Karpas-422 (cell line): Measurements from ENCODE around the gene TEX264. TPM values are rescaled to one million over a fixed set of nuclear protein-coding genes. Genes with fewer than 3 reads are reported as not detected.

Experiments
- DNase-seq: peaks from one replicate; pipeline ENCODE4 v3.0.0-alpha.2; 2015
- H2AFZ ChIP-seq: fragments of 200-600 bp; sonication (generic); 2 replicates; pipeline ENCODE4 v1.6.1; 2014; ENCODE audit warnings: antibody characterized with exemption, low read length, mixed read lengths
- H3K27ac ChIP-seq: fragments of 200-600 bp; sonication (generic); 2 replicates; pipeline ENCODE4 v1.5.1; 2014; ENCODE audit warnings: mild to moderate bottlenecking, low read length, moderate library complexity
- H3K27me3 ChIP-seq: fragments of 200-600 bp; sonication (generic); 2 replicates; pipeline ENCODE4 v1.6.1; 2014; ENCODE audit warnings: low read length, mixed read lengths
- H3K36me3 ChIP-seq: fragments of 200-600 bp; sonication (generic); 2 replicates; pipeline ENCODE4 v1.6.1; 2014; ENCODE audit warnings: low read length, mixed read lengths; ENCODE audit not compliant: insufficient read depth
- H3K4me1 ChIP-seq: fragments of 200-600 bp; sonication (generic); 2 replicates; pipeline ENCODE4 v1.6.1; 2014; ENCODE audit warnings: mild to moderate bottlenecking, low read length, mixed read lengths
- H3K4me2 ChIP-seq: fragments of 200-600 bp; sonication (generic); 2 replicates; pipeline ENCODE4 v1.6.1; 2014; ENCODE audit warnings: low read length, low read depth, mild to moderate bottlenecking; ENCODE audit not compliant: poor library complexity, severe bottlenecking
- H3K4me3 ChIP-seq: fragments of 200-600 bp; sonication (generic); 2 replicates; pipeline ENCODE4 v1.5.1; 2014; ENCODE audit warnings: mild to moderate bottlenecking, antibody characterized with exemption, low read length, mixed read lengths
- H3K79me2 ChIP-seq: fragments of 200-600 bp; sonication (generic); 2 replicates; pipeline ENCODE4 v1.6.1; 2014; ENCODE audit warnings: mild to moderate bottlenecking, low read length, mixed read lengths
- H3K9ac ChIP-seq: fragments of 200-600 bp; sonication (generic); 2 replicates; pipeline ENCODE4 v1.6.0; 2014; ENCODE audit warnings: low read length
- H3K9me2 ChIP-seq: fragments of 200-600 bp; sonication (generic), shearing (Covaris generic); replicated peaks from 2 replicates; pipeline ENCODE4 v1.6.0; 2014; ENCODE audit warnings: mild to moderate bottlenecking, low read length, moderate library complexity; ENCODE audit not compliant: insufficient read depth
- H3K9me3 ChIP-seq: fragments of 300-700, 200-600 bp; sonication (generic); 2 replicates; pipeline ENCODE4 v1.6.1; 2014; ENCODE audit warnings: low read length, mixed read lengths
- H4K20me1 ChIP-seq: fragments of 200-600 bp; sonication (generic); 2 replicates; pipeline ENCODE4 v1.6.1; 2014; ENCODE audit warnings: mild to moderate bottlenecking, antibody characterized with exemption, low read length, low read depth; ENCODE audit not compliant: insufficient read depth
- total RNA-seq: library from RNA; depleted of rRNA; stranded (reverse); fragments of >200 nt; shearing (Covaris generic); gene quantifications from 2 replicates; pipeline ENCODE4 v1.2.3, GENCODE V29; 2014; ENCODE audit warnings: low replicate concordance

Gene TEX264
- total RNA-seq, 1 experiment from 2014 or later = 63.0 TPM

- Histone ChIP-seq H3K9ac (no peak overlapping the region), H3K79me2 (no peaks in the 10 kb centered on the region), H4K20me1 (no peaks in the 10 kb centered on the region), H3K9me2 (no peaks in the 10 kb centered on the region), H3K4me1 (no peaks in the 10 kb centered on the region), H3K4me3 (no peak overlapping the region), H2AFZ (no peak overlapping the region), H3K4me2 (no peak overlapping the region), H3K27me3 (no peaks in the 10 kb centered on the region), H3K36me3 (no peaks in the 10 kb centered on the region), H3K27ac (no peak overlapping the region), H3K9me3 (no peaks in the 10 kb centered on the region)
- DNase-seq = no peak
These were observed 39.7 kb downstream of the TEX264 start for GRCh38 chr3:51710631-51711351.

- Histone ChIP-seq H3K4me3 (no peak overlapping the region), H3K36me3 (no peaks in the 10 kb centered on the region), H3K9me3 (no peaks in the 10 kb centered on the region), H3K9me2 (no peaks in the 10 kb centered on the region), H3K4me1 (peaks cover 6% of the 10 kb centered on the region), H3K79me2 (no peaks in the 10 kb centered on the region), H3K27me3 (no peaks in the 10 kb centered on the region), H3K9ac (no peak overlapping the region), H4K20me1 (no peaks in the 10 kb centered on the region), H3K4me2 (no peak overlapping the region), H3K27ac (no peak overlapping the region), H2AFZ (no peak overlapping the region)
- no peak for DNase-seq
These were observed 40.4 kb downstream of the TEX264 start for GRCh38 chr3:51711352-51712037.

GRCh38 chr3:51712038-51712420 is 41.0 kb downstream of the TEX264 start:
- H3K9me3 ChIP-seq = no peaks in the 10 kb centered on the region
- no peak overlapping the region for H2AFZ ChIP-seq
- no peaks in the 10 kb centered on the region for H4K20me1 ChIP-seq
- H3K4me3 ChIP-seq = no peak overlapping the region
- DNase-seq = no peak
- H3K4me2 ChIP-seq = no peak overlapping the region
- H3K79me2 ChIP-seq = no peaks in the 10 kb centered on the region
- no peak overlapping the region for H3K27ac ChIP-seq
- H3K9ac ChIP-seq = no peak overlapping the region
- H3K4me1 ChIP-seq = peaks cover 11% of the 10 kb centered on the region
- no peaks in the 10 kb centered on the region for H3K9me2 ChIP-seq
- no peaks in the 10 kb centered on the region for H3K27me3 ChIP-seq
- no peaks in the 10 kb centered on the region for H3K36me3 ChIP-seq

GRCh38 chr3:51712511-51712931 is 41.5 kb downstream of the TEX264 start:
- Histone ChIP-seq H3K27me3 (no peaks in the 10 kb centered on the region), H3K9me3 (no peaks in the 10 kb centered on the region)
- DNase-seq = no peak

GRCh38 chr3:51712963-51713362 is 41.9 kb downstream of the TEX264 start:
- no peak overlapping the region for H3K27ac ChIP-seq

More at GRCh38 chr3:51712511-51712931, 41.5 kb downstream of the TEX264 start:
- Histone ChIP-seq H3K36me3 (no peaks in the 10 kb centered on the region), H2AFZ (no peak overlapping the region), H3K4me1 (peaks cover 13% of the 10 kb centered on the region), H3K27ac (no peak overlapping the region), H3K9me2 (no peaks in the 10 kb centered on the region), H3K4me2 (no peak overlapping the region), H4K20me1 (no peaks in the 10 kb centered on the region), H3K79me2 (no peaks in the 10 kb centered on the region), H3K9ac (no peak overlapping the region), H3K4me3 (no peak overlapping the region)

GRCh38 chr3:51715231-51715976 is 44.4 kb downstream of the TEX264 start:
- no peaks in the 10 kb centered on the region for H4K20me1 ChIP-seq
- no peaks in the 10 kb centered on the region for H3K9me3 ChIP-seq
- H3K9me2 ChIP-seq = no peaks in the 10 kb centered on the region
- no peak overlapping the region for H2AFZ ChIP-seq
- H3K4me1 ChIP-seq = peaks cover 13% of the 10 kb centered on the region
- no peaks in the 10 kb centered on the region for H3K36me3 ChIP-seq
- H3K27ac ChIP-seq = no peak overlapping the region
- H3K27me3 ChIP-seq = no peaks in the 10 kb centered on the region
- no peak overlapping the region for H3K4me2 ChIP-seq
- H3K4me3 ChIP-seq = no peak overlapping the region
- no peaks in the 10 kb centered on the region for H3K79me2 ChIP-seq
- no peak overlapping the region for H3K9ac ChIP-seq
- no peak for DNase-seq

More at GRCh38 chr3:51712963-51713362, 41.9 kb downstream of the TEX264 start:
- Histone ChIP-seq H3K4me1 (peaks cover 13% of the 10 kb centered on the region), H3K9ac (no peak overlapping the region), H3K36me3 (no peaks in the 10 kb centered on the region), H3K9me2 (no peaks in the 10 kb centered on the region), H2AFZ (no peak overlapping the region), H3K4me3 (no peak overlapping the region), H4K20me1 (no peaks in the 10 kb centered on the region), H3K4me2 (no peak overlapping the region), H3K27me3 (no peaks in the 10 kb centered on the region), H3K79me2 (no peaks in the 10 kb centered on the region), H3K9me3 (no peaks in the 10 kb centered on the region)
- DNase-seq = no peak

- Histone ChIP-seq H3K79me2 (no peaks in the 10 kb centered on the region), H3K9me3 (no peaks in the 10 kb centered on the region), H3K27me3 (no peaks in the 10 kb centered on the region)
These were observed 44.9 kb downstream of the TEX264 start for GRCh38 chr3:51715977-51716294.

GRCh38 chr3:51716805-51717204 is 45.8 kb downstream of the TEX264 start:
- Histone ChIP-seq H3K27ac (no peak overlapping the region), H3K79me2 (no peaks in the 10 kb centered on the region), H3K4me3 (no peak overlapping the region), H2AFZ (no peak overlapping the region), H3K9me3 (no peaks in the 10 kb centered on the region), H3K9me2 (no peaks in the 10 kb centered on the region), H3K9ac (no peak overlapping the region), H3K36me3 (no peaks in the 10 kb centered on the region), H3K27me3 (no peaks in the 10 kb centered on the region), H3K4me1 (peaks cover 13% of the 10 kb centered on the region), H4K20me1 (no peaks in the 10 kb centered on the region), H3K4me2 (no peak overlapping the region)
- DNase-seq = no peak

More at GRCh38 chr3:51715977-51716294, 44.9 kb downstream of the TEX264 start:
- Histone ChIP-seq H4K20me1 (no peaks in the 10 kb centered on the region), H3K9ac (no peak overlapping the region), H3K9me2 (no peaks in the 10 kb centered on the region), H3K4me3 (no peak overlapping the region), H3K4me2 (no peak overlapping the region), H3K27ac (no peak overlapping the region), H3K36me3 (no peaks in the 10 kb centered on the region), H3K4me1 (peaks cover 13% of the 10 kb centered on the region), H2AFZ (no peak overlapping the region)
- no peak for DNase-seq
